Measurements from ENCODE around the gene PIGR.
"Not testable (repeated sequence)": the region's sequence is repeated elsewhere in the genome, so short reads cannot be mapped to it uniquely, and the experiment has no call there.

The PIGR gene

DNA sequence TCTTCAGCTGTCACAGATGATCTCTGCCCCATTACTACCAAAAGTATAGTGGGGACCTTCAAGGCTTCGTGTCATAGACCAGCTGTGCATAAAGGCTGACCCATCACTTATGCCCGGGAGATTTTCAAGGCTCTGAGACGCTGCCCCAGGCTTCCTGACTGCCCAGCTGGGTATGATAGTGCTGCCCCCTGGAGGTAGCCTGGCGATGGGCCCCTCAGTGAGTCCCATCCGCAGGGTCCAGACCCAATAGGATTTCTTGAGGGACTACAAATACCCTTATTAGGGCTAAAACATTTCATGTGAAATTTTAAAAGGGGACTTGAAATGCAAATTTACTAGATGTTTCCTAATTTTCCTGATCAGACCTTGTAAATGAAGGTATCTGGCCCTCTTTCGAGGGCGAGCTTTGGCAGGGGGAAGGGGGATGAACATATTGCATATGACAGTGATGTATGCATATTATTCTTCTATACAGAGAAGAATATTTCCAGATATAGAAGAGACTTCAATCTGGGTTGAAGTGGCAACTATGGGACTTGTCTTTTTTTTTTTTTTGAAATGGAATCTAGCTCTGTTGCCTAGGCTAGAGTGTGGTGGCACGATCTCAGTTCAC lies 12.8 kb downstream of the PIGR start:
- no peak for DNase-seq

DNA sequence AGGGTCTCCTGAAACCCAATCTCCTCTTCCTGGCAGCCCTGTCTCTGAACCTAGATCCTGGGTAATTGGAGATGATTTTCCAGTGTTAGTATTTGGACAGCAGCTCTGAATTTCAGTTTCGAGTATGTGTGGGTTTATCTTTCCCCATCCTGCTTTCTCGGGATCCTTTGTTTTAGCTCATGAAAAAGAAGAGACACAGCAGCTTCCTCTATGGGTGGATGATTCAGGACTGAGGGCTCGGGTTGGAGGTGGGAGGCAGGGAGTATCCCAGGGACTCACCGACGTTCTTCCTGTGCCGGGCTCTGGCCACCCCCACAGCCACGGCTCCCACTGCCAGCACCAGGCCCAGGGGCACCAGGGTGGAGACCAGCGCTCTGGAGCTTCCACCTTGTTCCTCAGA lies 14.1 kb downstream of the PIGR start:
- no peak for DNase-seq

DNA sequence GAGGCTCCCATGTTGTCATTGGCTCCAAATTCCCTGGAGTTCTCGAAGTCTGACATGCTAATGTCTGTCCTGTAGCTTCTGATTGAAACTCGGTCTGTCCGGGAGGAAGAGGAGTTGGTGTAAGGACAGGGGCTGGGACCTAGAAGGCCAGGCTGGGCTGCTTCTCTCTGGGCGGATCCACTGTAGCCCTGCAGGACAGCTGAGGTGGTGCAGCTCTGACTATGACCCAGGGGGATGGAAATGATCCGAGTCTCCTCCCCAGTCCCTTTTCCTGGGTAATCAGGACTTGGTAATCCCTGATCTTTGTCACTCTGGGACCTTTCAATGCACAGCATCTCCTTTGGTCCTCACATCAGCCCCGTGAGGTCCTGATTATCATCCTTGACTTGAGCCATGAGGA lies 14.6 kb downstream of the PIGR start:
- no peak for DNase-seq

DNA sequence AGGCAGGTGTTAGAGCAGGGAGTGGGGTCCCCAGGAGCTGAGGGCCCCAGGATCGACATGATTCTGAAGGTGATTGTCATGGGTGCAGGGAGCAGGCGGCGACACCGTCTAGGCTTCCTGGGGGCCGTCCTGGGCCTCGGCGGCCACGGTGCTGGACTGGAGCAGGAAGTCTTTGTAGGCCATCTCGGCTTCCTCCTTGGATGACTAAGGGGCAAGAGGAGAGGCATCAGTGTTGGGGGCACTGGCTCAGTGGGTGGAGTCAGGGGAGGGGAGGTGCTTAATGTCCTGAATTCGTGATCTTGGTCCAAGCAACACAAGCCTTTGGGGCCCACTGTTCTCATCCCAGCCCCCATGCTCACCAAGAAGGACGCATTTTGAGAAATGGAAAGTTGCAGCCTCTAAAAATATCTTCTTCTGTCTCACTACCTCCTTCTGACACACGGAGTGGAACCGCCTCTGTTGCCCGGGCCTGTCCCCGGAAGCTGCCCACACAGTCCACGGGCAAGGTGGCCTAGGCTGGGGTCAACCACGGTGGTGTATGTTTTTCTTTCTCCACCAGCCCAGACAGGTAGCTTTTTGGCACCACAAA lies 16.0 kb downstream of the PIGR start:
- DNase-seq = no peak

DNA sequence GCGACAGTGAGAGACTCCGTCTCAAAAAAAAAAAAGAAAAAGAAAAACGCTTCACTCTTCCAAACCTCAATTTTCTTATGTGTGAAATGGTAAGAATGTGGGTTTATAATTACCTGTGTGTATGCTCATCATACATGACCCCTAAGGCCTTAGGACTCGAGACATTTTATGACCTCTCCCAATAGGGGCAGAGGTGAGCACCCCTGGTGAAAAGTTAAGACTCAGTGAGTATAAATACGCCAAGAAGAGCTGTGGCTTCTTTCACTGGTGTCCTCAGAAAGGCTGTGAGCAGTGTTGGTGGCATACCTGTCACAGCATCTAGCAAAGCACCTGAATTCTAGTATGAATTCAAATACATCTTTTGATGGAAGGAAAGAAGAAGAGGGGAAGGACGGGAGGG lies 16.7 kb downstream of the PIGR start:
- DNase-seq = no peak

DNA sequence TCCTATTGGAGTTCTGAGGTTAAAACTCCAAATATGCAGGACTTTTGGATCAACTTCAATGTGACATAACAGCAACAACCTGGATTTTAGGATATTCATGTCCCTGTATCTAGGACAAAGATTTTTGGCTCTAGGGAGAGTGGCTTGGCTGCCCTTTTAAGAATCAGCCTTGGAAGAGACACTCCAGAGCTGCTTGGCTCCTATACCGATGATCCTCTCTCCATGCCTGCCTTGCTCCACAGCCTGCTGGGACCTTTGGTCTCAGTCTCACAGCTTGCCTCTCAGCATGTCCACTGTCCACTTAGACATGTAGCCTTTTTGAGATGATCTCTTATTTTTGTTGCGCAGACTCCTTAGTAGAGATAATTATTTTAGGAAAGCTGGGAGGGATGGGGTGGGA lies 20.0 kb downstream of the PIGR start:
- DNase-seq = no peak

DNA sequence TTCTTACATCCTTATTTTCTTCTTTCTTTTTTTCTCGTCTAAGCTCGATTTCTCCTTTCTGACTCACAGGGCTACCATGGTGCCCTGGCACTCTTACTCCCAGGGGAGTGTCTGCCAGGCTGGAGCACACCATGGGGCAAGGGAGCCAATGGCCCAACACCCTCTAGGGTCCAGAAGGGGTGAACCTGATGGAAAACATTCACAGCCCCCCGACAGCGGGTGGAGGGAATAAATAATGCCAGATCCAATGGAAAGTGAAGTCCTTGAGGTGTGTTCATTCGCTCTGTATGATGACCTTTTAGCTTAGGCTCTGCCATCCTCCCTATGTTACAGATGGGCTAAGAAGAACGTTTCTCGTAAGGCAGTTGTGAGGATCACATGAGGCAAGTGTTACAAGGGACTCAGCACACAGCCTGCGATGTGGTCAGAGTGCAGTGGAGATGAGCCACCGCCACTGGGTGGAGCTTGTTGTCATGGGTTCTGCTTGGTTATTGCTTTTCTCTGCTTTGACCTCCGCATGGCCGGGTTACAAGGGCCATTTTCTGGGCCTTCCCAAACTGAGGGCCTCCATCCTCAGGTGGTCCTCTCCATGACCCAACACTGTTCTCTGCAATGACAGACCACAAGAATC lies 21.0 kb downstream of the PIGR start:
- DNase-seq = no peak

DNA sequence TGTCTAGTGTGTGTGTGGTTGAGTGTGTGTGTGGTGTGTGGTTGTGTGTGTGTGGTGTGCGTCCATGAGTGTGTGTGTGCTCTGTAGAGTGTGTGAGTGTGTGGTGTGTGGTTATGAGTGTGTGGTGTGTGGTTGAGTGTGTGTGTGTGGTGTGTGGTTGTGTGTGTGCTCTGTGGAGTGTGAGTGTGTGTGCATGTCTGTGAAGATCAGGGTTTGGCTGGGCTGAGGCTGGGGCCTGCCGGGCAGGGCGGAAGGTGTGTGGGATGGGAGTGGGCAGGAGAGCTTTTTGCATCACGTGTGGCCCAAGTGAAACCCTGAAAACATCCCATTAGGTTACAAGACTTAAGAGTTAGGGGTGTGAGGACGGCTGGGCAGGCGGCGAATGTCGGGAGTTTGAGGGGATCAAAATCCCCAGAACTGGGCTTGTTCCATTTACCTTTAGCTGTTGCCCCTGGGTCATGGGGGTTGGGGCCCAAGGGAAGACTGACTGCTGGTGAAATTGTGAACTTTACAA lies 21.6 kb downstream of the PIGR start:
- no peak for DNase-seq

DNA sequence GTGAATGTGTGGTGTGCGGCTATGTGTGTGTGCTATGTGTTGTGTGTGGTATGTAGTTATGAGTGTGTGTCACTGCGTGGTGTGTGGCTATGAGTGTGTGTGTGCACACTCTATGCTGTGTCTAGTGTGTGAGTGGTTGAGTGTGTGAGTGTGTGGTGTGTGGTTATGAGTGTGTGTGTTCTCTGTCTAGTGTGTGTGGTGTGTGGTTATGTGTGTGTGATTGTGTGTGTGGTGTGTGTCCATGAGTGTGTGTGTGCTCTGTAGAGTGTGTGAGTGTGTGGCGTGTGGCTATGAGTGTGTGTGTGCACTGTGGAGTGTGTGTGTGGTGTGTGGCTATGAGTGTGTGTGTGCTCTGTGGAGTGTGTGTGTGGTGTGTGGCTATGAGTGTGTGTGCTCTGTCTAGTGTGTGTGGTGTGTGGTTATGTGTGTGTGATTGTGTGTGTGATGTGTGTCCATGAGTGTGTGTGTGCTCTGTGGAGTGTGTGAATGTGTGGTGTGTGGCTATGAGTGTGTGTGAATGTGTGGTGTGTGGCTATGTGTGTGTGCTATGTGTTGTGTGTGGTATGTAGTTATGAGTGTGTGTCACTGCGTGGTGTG lies 22.2 kb downstream of the PIGR start:
- not testable (repeated sequence) for DNase-seq

DNA sequence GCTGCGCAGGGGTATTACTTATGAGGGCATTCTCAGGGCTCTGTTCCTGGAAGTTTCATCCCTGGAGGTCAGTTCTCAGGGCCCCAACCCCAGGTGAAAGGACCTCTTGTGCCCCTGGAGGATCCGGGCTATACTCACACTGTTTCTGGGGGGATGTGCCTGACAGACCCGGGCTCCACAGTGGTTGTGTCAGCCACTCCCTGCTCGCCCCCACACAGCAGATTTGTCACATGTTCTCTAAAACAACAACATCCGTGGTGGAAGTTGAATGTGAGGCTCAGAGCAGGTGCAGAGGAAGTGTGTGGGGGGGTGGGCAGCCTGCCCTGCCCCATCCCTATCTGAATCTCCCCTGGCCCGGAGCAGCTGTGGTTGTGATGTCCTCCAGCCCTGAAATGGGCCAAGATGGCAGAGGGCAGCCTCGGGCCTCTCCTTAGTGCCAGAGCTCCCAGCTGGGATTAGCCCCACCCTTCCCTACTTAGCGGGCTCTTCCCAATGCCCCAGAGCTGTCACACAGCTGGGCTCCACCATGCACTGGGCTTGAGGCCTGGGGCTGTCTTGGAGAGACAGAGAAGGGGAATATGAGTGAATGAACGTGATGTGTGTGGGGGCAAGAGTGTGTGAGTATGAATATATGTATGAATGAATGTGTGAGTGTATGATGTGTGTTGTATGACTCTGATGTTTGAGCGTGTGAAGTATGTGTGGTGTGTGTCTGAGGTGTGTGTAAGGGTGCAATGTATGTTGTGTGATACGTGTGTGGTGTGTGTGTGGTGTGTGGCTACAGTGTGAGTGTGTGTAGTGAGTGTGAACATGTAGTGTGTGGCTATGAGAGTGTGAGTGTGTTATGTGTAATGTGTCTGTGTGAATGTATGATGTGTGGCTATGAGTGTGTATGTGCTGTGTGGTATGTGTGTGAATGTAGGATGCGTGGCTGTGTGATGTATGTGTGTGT lies 23.0 kb downstream of the PIGR start:
- no peak for DNase-seq

DNA sequence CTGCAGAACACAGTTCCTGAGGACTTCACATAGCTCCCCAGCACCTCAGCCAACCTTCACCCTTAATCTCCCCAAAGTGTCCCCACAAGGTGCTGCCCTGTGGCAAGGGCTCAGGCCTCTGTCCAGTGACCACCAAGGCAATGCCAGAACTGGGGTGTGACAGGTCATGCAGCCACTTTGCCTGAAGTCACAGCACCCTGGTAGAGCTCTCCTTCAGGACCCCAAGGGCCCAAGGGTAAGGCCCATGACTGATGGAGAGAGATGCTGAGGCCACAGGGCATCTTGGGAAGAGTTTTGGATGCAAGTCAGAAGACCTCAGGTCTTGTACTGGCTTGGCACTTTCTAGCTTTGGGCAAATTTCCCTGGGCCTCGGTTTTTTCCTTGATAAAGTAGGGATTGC lies 23.7 kb downstream of the PIGR start:
- no peak for DNase-seq

DNA sequence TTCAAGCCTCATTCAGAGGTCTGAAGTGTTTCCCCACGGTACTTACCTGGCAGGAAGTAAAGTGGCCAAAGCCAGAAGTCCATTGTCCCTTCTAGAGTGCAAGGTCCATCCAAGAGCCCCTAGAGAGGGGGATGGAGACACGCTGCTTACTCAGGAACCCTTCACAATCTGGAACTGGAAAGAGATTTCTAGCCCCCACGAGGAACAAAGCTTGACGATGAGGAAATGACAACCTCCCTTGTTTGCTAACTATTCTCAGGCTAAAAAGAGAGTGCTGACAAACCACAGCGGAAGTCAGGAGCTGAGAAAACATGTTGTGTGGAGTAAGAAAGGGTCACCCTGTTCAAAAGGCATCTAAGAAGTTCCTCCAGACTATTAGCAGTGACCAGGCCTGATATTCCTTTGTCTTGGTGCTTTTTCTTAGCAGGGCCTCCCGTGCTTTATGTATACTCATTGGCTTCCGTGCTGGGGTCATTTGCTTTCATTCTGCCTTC lies 24.4 kb downstream of the PIGR start, which contains the start of gene FCMR:
Gene FCMR (minus strand): TSS at position 170 of the 494 bp plus-strand sequence. CDS start 87 bp downstream, at position 83.
- DNase-seq = no peak

DNA sequence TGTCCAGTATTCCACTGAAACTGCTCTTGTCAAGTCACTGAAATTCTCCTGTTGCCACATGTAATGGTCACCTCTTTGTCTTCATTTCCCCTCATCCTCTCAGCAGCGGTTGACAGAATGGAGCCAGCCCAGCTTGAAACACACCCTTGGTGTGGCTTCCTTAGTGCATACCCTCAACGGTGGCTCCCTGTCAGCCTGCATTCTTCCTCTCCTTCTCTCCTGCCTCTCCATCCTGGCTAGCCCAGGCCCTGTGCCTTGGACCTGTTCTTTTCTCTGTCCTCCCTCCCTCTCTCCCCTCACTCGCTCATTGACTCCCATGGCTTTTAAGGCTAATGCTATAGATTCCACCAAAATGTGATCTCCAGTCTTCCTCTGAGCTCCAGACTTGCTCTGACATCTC lies 28.2 kb downstream of the PIGR start:
- DNase-seq = no peak

DNA sequence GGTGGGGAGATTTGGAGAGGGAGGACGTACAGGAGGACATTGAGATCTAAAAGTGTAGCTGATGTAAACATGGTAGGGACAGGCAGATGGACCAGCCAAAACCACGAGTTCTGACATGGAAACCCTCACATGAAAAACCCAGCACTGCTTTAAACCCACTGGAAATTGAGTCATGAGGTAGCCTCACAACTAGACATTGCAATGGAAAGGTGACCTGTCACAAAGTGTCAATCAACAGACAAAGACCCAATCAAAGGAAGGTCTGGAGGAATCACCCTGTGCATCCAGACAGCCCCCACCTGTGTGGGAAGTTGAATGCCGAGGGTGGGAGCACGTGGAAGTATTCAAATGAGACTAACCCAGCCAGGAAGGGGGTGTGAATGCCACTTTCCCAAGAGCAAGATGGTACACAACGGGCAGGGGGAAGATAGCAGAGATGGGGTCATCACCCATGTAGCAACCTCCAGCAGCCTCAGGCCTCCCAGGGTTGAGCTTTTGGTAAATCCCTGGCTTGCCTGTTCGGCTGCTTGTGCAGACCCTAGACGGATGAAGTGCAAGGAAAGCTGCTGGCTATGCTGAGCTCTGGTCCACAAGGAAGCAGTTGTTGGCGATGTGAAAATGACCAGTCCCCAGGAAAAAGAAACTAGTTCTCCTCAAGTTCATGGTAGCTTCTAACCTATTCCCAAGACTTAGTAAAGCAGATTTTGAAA lies 30.1 kb downstream of the PIGR start:
- no peak for DNase-seq

DNA sequence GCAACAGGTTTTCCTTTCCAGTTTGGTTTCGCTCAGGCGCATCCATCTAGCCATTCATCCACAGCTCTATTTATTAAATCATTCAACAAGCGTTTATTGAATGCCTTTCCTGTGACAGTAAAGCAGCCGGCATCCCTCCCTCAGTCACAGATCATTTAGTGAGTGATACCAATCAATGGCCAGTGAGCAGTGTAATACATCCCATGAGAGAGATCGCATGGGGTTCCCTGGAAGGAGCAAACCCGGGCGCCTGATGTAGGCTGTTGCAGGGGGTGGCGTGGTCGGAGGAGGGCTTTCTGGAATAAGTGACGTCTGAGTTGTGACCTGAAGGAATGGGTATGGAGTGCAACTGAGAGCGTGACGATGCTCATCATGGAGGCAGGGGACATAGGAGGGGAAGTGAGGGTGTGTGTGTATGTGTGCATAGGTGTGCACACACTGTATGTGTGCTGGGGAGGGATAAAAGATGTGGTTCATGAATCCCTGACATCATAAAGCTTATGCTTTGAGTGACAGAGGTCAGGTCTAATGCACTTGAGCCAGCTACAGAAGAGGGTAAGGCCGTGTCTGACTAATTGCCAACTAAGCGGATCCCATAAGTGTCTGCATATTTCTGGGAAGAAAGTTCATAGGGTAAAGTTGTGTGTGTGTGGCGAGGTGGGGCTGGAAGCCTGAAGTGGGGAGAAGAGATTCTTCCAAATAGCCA lies 31.1 kb downstream of the PIGR start:
- no peak for DNase-seq

DNA sequence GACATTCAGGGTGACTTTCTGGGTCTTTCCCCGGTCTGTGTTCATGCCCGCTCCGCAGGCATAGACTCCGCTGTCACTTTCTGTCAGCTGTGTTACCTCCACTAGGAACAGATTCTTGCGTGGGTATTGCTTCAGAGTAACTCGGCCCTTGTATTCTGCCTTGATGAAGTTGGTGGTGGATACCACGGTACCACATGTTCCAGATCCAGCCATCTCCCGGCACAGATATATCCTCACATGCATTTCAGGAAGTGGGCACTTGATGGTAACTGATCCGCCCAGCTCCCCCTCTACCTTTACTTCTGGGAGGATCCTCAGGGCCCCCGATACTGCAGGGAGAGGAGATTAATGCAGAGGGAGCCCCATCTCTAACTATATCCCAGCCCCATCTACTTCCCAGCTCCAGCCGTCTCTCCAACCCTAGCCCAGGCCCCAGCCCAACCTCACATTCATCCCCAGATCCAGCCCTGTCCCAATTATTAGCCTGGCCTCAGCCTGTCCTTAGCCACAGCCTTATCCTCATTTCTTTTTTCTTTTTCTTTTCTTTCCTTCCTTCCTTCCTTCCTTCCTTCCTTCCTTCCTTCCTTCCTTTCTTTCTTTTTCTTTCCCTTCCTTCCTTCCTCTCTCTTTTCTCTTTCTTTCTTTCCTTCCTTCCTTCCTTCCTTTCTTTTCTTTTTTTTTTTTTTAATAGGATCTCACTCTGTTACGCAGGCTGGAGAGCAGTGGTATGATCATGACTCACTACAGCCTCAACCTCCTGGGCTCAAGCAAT lies 32.3 kb downstream of the PIGR start:
- DNase-seq = no peak

DNA sequence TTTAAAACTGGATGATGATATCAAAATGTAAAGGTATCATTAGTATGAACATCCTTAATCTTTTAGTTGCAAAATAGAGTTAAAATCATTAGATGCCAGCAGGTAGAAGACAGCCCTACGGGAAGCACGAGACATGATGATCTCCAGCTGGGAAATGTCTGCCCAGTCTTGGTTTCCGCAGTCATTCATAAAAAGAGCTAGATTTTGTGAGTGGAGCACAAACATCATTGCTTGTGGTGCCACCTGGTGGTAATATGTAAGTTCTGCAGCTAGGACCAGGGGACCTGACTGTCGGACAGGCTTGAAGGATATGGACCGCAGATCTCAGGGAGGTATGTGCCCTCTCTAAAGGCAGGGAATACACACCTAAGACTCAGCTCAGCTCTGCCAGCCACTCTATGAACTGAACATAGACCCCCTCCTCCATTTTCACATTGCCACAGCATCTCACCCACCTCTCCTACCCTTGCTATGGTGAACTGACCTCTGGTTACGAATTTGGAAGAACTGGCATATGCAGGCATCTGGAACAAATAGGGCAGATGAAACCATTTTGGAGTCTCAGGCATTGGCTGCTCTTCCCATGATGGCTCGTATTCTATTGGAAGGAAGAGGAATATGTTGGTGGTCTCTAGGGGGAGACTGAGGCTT lies 33.7 kb downstream of the PIGR start:
- peak; percentile 82 to 83 for DNase-seq

DNA sequence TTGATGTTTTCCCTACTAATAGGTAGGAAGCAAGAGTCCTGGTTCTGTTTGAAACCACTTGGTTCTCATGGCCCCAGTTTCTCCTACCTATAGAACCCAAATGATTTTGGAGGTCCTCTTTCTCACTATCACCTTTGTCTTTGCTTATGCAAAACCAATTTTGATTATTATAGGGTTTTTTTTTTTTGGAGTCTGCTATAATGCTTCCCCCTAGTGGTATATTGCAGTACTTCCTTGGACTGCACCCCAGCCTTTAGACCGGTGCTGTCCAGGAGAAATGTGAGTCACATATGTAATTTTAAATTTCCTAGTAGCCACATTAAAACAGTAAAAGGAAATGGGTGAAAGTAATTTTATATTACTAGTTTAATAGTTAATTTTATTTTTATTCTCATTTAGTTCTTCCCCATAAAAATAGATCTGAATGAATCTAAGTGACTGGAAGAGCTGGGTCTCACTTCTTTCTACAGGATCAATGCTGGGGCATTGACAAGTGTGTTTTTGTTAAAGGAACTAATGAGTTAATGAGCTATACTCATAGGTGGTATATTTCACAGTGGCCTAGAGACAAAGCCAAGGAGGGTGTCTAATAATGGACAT lies 35.1 kb downstream of the PIGR start:
- no peak for DNase-seq

DNA sequence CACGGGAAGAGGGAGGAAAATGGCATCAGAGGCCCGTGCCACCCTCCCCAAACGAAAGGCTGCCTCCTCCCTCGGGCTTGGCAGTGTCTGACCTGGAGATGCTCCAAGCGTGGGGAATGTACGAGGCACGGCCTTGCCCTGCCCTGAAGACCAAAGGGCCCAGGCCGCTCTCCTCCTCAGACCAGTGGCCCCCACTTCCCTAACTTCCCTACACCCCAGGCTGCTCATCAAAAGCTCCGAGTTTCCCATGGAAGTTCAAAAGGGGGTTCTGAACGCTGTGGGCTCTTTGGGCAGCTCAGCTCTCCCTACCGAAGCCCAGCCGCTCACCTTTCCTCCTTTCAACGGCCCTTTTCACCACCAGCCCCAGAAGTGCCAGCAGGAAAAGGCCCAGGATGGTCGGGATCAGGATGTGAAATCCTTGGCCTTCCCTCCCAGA lies 36.4 kb downstream of the PIGR start:
- no peak for DNase-seq
